Measurements from ENCODE around the gene DAPK2. TPM values are rescaled to one million over a fixed set of nuclear protein-coding genes. Genes with fewer than 3 reads are reported as not detected.

The DAPK2 gene
- total RNA-seq, 1 experiment from 2014 or later: 1.4 TPM

- Histone ChIP-seq H3K9me2 (replicated peaks; ENCODE audit: low read length) (no peaks in the 10 kb centered on the region), H3K27me3 (ENCODE audit: low read length) (no peaks in the 10 kb centered on the region), H3K9me3 (ENCODE audit: low read length) (no peaks in the 10 kb centered on the region), H3F3A (ENCODE audit: low read length, unreplicated experiment) (no peaks in the 10 kb centered on the region), H3K4me3 (ENCODE audit: low read length) (no peak overlapping the region), H3K79me2 (ENCODE audit: low read length) (no peaks in the 10 kb centered on the region), H3K4me1 (ENCODE audit: insufficient read depth, low read length) (no peaks in the 10 kb centered on the region), H4K20me1 (ENCODE audit: low read length) (no peaks in the 10 kb centered on the region), H2AFZ (ENCODE audit: low read length) (no peak overlapping the region), H3K27ac (ENCODE audit: low read length) (no peak overlapping the region), H3K9ac (ENCODE audit: low read length) (no peak overlapping the region), H3K36me3 (ENCODE audit: low read depth, low read length) (no peaks in the 10 kb centered on the region), H3K4me2 (ENCODE audit: low read length) (no peak overlapping the region)
- CTCF ChIA-PET: no interaction called here
- DNase-seq: no peak
- TF ChIP-seq EZH2 (IDR thresholded peaks at IDR 0.05; ENCODE audit: low read length, unreplicated experiment) (no peak), EZH2phosphoT487 (IDR thresholded peaks at IDR 0.05; ENCODE audit: borderline replicate concordance, low read length) (no peak), CTCF (conservative IDR thresholded peaks at IDR 0.05; ENCODE audit: low read depth, low read length) (no peak)
- POLR2A ChIA-PET (ENCODE audit: unreplicated experiment): no interaction called here
- no TSS peak for BruUV-seq (replicated peaks)
- ATAC-seq: no peak
- intact Hi-C loops (cut with micrococcal nuclease): no loop called here
Observed at GRCh38 chr15:63971904-63972303, 74.4 kb downstream of the DAPK2 start.

- CTCF ChIA-PET: no interaction called here
Observed at GRCh38 chr15:63971427-63971805, 74.9 kb downstream of the DAPK2 start.

More at GRCh38 chr15:63971427-63971805, 74.9 kb downstream of the DAPK2 start:
- intact Hi-C loops (cut with micrococcal nuclease): no loop called here
- no peaks in the 10 kb centered on the region for H3K4me1 ChIP-seq (ENCODE audit: insufficient read depth, low read length)
- DNase-seq: no peak
- no peaks in the 10 kb centered on the region for H3K79me2 ChIP-seq (ENCODE audit: low read length)
- H3K4me2 ChIP-seq (ENCODE audit: low read length): no peak overlapping the region
- TF ChIP-seq CTCF (conservative IDR thresholded peaks at IDR 0.05; ENCODE audit: low read depth, low read length) (no peak), EZH2phosphoT487 (IDR thresholded peaks at IDR 0.05; ENCODE audit: borderline replicate concordance, low read length) (no peak), EZH2 (IDR thresholded peaks at IDR 0.05; ENCODE audit: low read length, unreplicated experiment) (no peak)
- H2AFZ ChIP-seq (ENCODE audit: low read length): no peak overlapping the region
- H3K9me3 ChIP-seq (ENCODE audit: low read length): no peaks in the 10 kb centered on the region
- BruUV-seq (replicated peaks): no TSS peak
- H3K9me2 ChIP-seq (replicated peaks; ENCODE audit: low read length): no peaks in the 10 kb centered on the region
- no peaks in the 10 kb centered on the region for H3K27me3 ChIP-seq (ENCODE audit: low read length)
- POLR2A ChIA-PET (ENCODE audit: unreplicated experiment): no interaction called here
- no peak overlapping the region for H3K9ac ChIP-seq (ENCODE audit: low read length)
- H4K20me1 ChIP-seq (ENCODE audit: low read length): no peaks in the 10 kb centered on the region
- no peaks in the 10 kb centered on the region for H3F3A ChIP-seq (ENCODE audit: low read length, unreplicated experiment)
- no peak for ATAC-seq
- no peak overlapping the region for H3K27ac ChIP-seq (ENCODE audit: low read length)
- H3K36me3 ChIP-seq (ENCODE audit: low read depth, low read length): no peaks in the 10 kb centered on the region
- no peak overlapping the region for H3K4me3 ChIP-seq (ENCODE audit: low read length)
